GM13977 (cell line): Measurements from ENCODE around the gene TTC36.

Experiments used
- DNase-seq: peaks from one replicate; pipeline ENCODE4 v3.0.0; 2012; ENCODE audit warnings: low spot score
- in situ Hi-C: fragments of 300-500 bp; cut with MboI; formaldehyde crosslinking; loops from one replicate; pipeline ENCODE4 v1.12.0; 2022; ENCODE audit warnings: low sequenced_read_pairs, low pct_unique_long_range_greater_than_20kb, mixed read lengths, inconsistent platforms; ENCODE audit not compliant: unreplicated experiment
- TF ChIP-seq, protein P1 (sequence below): IDR thresholded peaks from 2 replicates; pipeline ENCODE4 v1.5.1; 2012; ENCODE audit warnings: mild to moderate bottlenecking, control low read depth; ENCODE audit not compliant: insufficient read depth; ENCODE audit errors: extremely low read depth, missing control alignments

The TTC36 gene

GRCh38 chr11:118524757-118525470 lies 2.4 kb upstream of the TTC36 start:
- TF ChIP-seq, protein P1, sequence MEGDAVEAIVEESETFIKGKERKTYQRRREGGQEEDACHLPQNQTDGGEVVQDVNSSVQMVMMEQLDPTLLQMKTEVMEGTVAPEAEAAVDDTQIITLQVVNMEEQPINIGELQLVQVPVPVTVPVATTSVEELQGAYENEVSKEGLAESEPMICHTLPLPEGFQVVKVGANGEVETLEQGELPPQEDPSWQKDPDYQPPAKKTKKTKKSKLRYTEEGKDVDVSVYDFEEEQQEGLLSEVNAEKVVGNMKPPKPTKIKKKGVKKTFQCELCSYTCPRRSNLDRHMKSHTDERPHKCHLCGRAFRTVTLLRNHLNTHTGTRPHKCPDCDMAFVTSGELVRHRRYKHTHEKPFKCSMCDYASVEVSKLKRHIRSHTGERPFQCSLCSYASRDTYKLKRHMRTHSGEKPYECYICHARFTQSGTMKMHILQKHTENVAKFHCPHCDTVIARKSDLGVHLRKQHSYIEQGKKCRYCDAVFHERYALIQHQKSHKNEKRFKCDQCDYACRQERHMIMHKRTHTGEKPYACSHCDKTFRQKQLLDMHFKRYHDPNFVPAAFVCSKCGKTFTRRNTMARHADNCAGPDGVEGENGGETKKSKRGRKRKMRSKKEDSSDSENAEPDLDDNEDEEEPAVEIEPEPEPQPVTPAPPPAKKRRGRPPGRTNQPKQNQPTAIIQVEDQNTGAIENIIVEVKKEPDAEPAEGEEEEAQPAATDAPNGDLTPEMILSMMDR = no peak
- in situ Hi-C loops = no loop called here
- no peak for DNase-seq

DNA sequence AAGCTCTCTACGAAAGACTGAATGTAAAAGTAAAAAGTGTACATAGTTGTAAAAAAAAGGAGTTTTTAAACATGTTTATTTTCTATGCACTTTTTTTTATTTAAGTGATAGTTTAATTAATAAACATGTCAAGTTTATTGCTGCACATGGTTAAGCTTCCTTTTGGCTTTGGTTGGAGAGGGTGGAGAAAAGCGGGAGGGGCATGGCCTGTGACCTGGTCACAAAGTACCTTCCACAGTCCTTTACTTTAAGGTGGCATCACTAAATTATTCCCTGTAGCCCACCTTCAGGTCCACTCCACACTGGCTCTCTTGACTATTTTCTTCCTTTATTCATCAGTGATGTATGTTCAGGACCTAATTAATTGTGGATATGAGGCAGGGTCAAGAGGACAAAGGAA lies 586 bp upstream of the TTC36 start:
- in situ Hi-C loops = no loop called here
- no peak for DNase-seq
- TF ChIP-seq, protein P1 = no peak

DNA sequence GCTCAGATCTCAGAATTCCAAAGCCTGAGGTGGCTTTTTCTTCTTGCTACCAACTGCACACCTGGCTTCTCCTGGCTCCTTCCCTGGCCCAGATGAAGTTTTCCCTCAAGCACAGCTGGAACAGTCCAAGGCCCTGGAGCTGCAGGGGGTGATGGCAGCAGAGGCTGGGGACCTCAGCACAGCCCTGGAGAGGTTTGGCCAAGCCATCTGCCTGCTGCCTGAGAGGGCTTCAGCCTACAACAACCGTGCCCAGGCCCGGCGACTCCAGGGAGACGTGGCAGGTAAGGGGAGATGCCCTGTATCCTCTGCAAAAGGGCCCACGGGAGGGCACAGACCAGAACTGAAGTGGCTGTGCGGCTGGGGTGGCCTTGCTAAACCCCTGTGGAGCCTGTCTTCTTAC lies 1.2 kb downstream of the TTC36 start:
- in situ Hi-C loops = no loop called here
- TF ChIP-seq, protein P1 = no peak
- DNase-seq = no peak

DNA sequence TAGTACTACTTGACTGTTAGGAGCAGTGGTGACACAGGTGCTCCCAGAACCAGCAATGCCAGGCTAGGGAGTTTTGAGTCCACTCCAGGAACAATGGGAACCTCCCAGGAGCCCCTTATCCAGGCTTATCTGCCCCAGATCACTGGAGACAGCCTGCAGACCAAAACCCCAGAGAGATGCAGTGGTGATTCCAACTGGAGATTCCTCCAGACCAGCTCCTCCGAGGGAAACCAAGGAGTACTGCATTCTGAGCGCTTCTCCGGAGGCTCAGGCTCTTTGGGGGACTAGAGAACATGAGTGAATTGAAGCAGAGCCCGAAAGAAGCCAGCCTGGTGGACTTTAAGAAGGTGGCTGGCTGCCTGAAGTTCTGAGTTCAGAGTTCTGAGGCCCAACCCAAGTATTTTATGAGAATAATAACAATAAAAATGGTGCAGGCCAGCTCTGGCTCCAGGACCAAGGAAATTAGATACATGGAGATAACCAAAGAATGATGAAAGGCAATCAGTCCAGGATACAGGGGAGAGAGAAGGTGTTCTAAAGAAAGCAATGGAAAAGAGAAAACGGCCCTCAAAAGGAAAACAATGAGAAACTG lies 2.4 kb downstream of the TTC36 start:
- TF ChIP-seq, protein P1 = no peak
- DNase-seq = no peak
- in situ Hi-C loops = no loop called here

DNA sequence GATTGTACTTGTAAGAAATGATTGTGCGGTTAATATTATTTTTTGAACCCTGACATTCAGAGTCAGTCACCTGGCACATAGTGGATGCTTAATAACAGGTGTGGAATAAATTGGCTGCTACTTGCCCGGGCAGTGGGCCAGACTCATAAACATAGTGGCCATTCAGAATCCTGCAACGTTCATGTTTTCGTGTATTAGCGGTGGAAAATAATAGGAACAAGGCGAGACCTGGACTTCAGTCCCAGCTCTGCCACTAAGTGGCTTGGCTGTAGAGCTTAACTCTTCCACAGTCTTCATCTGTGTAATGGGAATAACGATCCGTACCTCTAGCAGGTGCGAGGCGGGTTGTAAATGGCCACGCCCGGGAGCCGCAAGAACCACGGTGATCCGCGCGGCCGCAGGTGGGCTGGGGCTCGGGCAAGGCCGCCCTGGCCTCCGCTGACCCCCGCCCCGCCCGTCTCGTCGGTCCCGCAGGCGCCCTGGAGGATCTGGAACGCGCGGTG lies 3.0 kb downstream of the TTC36 start:
- in situ Hi-C loops = no loop called here
- no peak for DNase-seq
- TF ChIP-seq, protein P1 = no peak

- DNase-seq = peak; percentile 95
- in situ Hi-C loops = no loop called here
- TF ChIP-seq, protein P1 = no peak
These were observed 3.7 kb downstream of the TTC36 start, which contains the start of gene TMEM25 for GRCh38 chr11:118530683-118531596. TMEM25 (plus strand) TSS chr11:118531192; CDS start chr11:118531802, 610 bp downstream.
